ENCODE measurements around the gene PCDH1. TPM values are rescaled to one million over a fixed set of nuclear protein-coding genes. Genes with fewer than 3 reads are reported as not detected.

PCDH1 gene
- total and polyA plus RNA-seq, 2 of the 13 experiments (the other 11 are each of a cell fraction or from before 2014, with no cell fraction given), result 0.11 to 0.83 TPM

DNA sequence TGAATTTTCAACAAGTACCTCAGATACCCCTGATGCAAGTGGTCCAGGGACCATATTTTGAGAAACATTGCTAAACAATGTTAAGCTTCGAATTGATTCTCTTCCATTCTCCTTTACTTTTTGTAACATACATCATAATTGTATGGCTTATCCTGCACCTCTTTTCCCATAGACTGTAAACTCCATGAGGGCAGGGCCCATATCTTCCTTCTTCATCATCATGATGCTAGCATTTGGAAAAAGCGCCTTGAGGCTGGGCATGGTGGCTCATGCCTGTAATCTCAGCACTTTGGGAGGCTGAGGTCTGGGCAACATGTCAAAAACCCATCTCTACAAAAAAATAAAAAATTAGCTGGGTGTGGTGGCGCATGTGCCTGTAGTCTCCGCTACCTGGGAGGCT lies 31.0 kb upstream of the PCDH1 start (continued):
- TF ChIP-seq MBD4 (IDR thresholded peaks at IDR 0.05; ENCODE audit: borderline replicate concordance, low read length) (no peak), SRSF9 (IDR thresholded peaks at IDR 0.05; ENCODE audit: borderline replicate concordance, insufficient read depth, low read depth, low read length, poor library complexity, severe bottlenecking) (no peak), ZFP37 (CRISPR knock-in tag; IDR thresholded peaks at IDR 0.05; ENCODE audit: borderline replicate concordance) (no peak), ZNF33A (CRISPR knock-in tag; IDR thresholded peaks at IDR 0.05; ENCODE audit: borderline replicate concordance) (no peak)

DNA sequence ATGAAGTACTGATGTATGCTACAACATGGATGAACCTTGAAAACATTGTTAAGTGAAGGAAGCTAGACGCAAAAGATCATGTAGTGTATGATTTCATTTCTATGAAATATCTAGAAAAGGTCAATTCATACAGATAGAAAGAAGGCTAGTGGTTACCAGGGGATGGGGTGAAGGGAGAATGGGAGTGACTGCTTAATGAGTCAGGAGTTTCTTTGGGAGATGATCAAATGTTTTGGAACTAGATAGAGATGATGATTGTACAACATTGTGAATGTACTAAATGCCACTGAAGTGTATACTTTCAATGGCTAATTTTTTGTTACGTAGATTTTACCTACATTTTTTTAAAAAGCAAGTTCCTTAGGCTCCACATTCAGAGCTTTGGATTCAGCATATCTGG lies 30.6 kb upstream of the PCDH1 start:
- CTCF ChIA-PET (ENCODE audit: low intra/inter-chr PET ratio, low total read pairs), result no interaction called here
- no peaks in the 10 kb centered on the region for H3K79me2 ChIP-seq (ENCODE audit: insufficient read depth, low read length)
- in situ Hi-C loops (cut with HindIII; ENCODE audit: extremely low pct_ligation_motif_present, low pct_unique_long_range_greater_than_20kb), result no loop called here

More for the DNA sequence above, 30.6 kb upstream of the PCDH1 start:
- no peak for TF ChIP-seq ZFX (CRISPR knock-in tag; IDR thresholded peaks at IDR 0.05; ENCODE audit: low read depth)
- no peak for TF ChIP-seq ZBTB3 (CRISPR knock-in tag; IDR thresholded peaks at IDR 0.05; ENCODE audit: borderline replicate concordance, low read depth)
- TF ChIP-seq CEBPG (CRISPR knock-in tag; IDR thresholded peaks at IDR 0.05), result no peak
- TF ChIP-seq, protein P1, sequence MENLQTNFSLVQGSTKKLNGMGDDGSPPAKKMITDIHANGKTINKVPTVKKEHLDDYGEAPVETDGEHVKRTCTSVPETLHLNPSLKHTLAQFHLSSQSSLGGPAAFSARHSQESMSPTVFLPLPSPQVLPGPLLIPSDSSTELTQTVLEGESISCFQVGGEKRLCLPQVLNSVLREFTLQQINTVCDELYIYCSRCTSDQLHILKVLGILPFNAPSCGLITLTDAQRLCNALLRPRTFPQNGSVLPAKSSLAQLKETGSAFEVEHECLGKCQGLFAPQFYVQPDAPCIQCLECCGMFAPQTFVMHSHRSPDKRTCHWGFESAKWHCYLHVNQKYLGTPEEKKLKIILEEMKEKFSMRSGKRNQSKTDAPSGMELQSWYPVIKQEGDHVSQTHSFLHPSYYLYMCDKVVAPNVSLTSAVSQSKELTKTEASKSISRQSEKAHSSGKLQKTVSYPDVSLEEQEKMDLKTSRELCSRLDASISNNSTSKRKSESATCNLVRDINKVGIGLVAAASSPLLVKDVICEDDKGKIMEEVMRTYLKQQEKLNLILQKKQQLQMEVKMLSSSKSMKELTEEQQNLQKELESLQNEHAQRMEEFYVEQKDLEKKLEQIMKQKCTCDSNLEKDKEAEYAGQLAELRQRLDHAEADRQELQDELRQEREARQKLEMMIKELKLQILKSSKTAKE (CRISPR knock-in tag; IDR thresholded peaks at IDR 0.05; ENCODE audit: borderline replicate concordance), result no peak
- TF ChIP-seq ZSCAN21 (CRISPR knock-in tag; IDR thresholded peaks at IDR 0.05; ENCODE audit: borderline replicate concordance), result no peak
- TF ChIP-seq, protein P2, sequence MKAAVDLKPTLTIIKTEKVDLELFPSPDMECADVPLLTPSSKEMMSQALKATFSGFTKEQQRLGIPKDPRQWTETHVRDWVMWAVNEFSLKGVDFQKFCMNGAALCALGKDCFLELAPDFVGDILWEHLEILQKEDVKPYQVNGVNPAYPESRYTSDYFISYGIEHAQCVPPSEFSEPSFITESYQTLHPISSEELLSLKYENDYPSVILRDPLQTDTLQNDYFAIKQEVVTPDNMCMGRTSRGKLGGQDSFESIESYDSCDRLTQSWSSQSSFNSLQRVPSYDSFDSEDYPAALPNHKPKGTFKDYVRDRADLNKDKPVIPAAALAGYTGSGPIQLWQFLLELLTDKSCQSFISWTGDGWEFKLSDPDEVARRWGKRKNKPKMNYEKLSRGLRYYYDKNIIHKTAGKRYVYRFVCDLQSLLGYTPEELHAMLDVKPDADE (CRISPR knock-in tag; IDR thresholded peaks at IDR 0.05), result no peak
- intact Hi-C loops (cut with micrococcal nuclease; ENCODE audit: unreplicated experiment), result no loop called here
- ATAC-seq, result no peak
- peaks cover 0 to 12% of the 10 kb centered on the region in 2 experiments; a peak in 2 of 5 replicates for H3K27me3 ChIP-seq (ENCODE audit: control insufficient read depth in 1 of 2, insufficient read depth in 2 of 2, low read length in 2 of 2)
- FAIRE-seq, result no peak
- H2AFZ ChIP-seq (ENCODE audit: low read length), result no peak overlapping the region
- 3% methylated on average over 2 of the region's 2 CpGs for WGBS (ENCODE audit: low lambda C conversion rate)
- H3K27ac ChIP-seq (ENCODE audit: extremely low read length, insufficient read depth, low read length), result no peak overlapping the region
- no peak for DNase-seq (ENCODE audit: low spot score)
- no peak overlapping the region for H3K9ac ChIP-seq (ENCODE audit: insufficient read depth, low read depth, low read length)
- no peaks in the 10 kb centered on the region for H4K20me1 ChIP-seq (ENCODE audit: insufficient read depth, low read length)
- H3K4me3 ChIP-seq (replicated peaks in 1 of 3; ENCODE audit: insufficient read depth in 1 of 3, low read depth in 2 of 3, low read length in 3 of 3), result no peak overlapping the region
- H3K9me3 ChIP-seq (ENCODE audit: low read length), result no peaks in the 10 kb centered on the region
- H3K36me3 ChIP-seq (replicated peaks in 1 of 2; ENCODE audit: control insufficient read depth in 1 of 2, insufficient read depth in 2 of 2, low read length in 2 of 2), result no peaks in the 10 kb centered on the region
- no peak overlapping the region for H3K4me2 ChIP-seq (ENCODE audit: low read depth, low read length)
- POLR2A ChIA-PET, result no interaction called here
- BruUV-seq (replicated peaks), result no TSS peak
- H3K4me1 ChIP-seq (ENCODE audit: insufficient read depth, low read length), result peaks cover 6% of the 10 kb centered on the region; the same call in 1 of the 2 replicates
